MG63 (cell line): ENCODE results near the gene TRIM9. TPM values are rescaled to one million over a fixed set of nuclear protein-coding genes. Genes with fewer than 3 reads are reported as not detected.
A peak's percentile ranks its signal among the peaks of the same experiment; 100 is the strongest.

ENCODE experiments used
- DNase-seq: peaks from one replicate; pipeline ENCODE4 v3.0.0-alpha.2; 2020
- H3K27me3 ChIP-seq: fragments of 250-450 bp; sonication (Bioruptor Pico); 2 replicates; pipeline ENCODE4 v1.5.1; 2020; ENCODE audit warnings: mild to moderate bottlenecking, moderate library complexity
- H3K36me3 ChIP-seq: fragments of 250-450 bp; sonication (Bioruptor Pico); 2 replicates; pipeline ENCODE4 v1.5.1; 2020; ENCODE audit warnings: mild to moderate bottlenecking, moderate library complexity
- H3K4me3 ChIP-seq: fragments of 250-450 bp; sonication (Bioruptor Pico); 2 replicates; pipeline ENCODE4 v1.5.1; 2020; ENCODE audit warnings: mild to moderate bottlenecking, moderate library complexity
- H3K9me3 ChIP-seq: fragments of 250-450 bp; sonication (Bioruptor Pico); 2 replicates; pipeline ENCODE4 v1.5.1; 2020; ENCODE audit warnings: mild to moderate bottlenecking, moderate library complexity
- total RNA-seq: library from RNA; depleted of rRNA; stranded (reverse); fragments of >200 nt; shearing (Covaris generic); gene quantifications from 2 replicates; pipeline ENCODE4 v1.2.3, GENCODE V29; 2014; ENCODE audit warnings: low replicate concordance; rRNA removed

The TRIM9 gene
- 0.33 and 0.79 TPM in 2 replicates for total RNA-seq

GRCh38 chr14:51094901-51095853 is at the start of gene TRIM9:
TSS of gene TRIM9 (minus strand) at chr14:51095105. CDS start at chr14:51094939, 166 bp downstream.
- no peaks in the 10 kb centered on the region for H3K36me3 ChIP-seq
- H3K4me3 ChIP-seq, result peak within 1 kb of the TSS; percentile 52
- DNase-seq, result peak; percentile 87
- no peaks in the 10 kb centered on the region for H3K9me3 ChIP-seq
- H3K27me3 ChIP-seq, result peaks cover 4% of the 10 kb centered on the region; the same call in 1 of the 2 replicates

DNA sequence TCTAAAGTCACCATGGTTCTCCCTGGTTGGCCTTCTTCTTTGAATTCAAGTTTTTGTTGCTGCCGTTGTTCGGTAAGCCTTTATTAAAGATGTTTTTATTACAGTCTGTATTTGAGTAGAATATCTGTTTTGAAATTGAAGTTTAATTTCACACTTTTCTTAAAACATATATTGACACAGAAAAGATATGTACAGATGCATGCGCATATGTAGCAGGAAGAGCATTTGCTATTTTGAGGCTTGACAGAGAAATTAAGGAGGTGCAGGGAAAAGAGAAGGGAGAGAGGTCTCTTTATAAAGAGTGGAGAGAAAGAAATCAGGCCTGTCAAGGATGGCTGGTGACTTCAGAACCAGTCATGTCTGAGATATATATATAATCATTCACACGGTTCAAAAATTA is 46.0 kb upstream of the TRIM9 start:
- no peaks in the 10 kb centered on the region for H3K36me3 ChIP-seq

GRCh38 chr14:51140338-51140737 is 45.4 kb upstream of the TRIM9 start:
- no peak overlapping the region for H3K4me3 ChIP-seq
- no peak for DNase-seq
- no peaks in the 10 kb centered on the region for H3K27me3 ChIP-seq
- no peaks in the 10 kb centered on the region for H3K9me3 ChIP-seq
- no peaks in the 10 kb centered on the region for H3K36me3 ChIP-seq

More for the DNA sequence above, 46.0 kb upstream of the TRIM9 start:
- no peak for DNase-seq
- Histone ChIP-seq H3K27me3 (no peaks in the 10 kb centered on the region), H3K4me3 (no peak overlapping the region), H3K9me3 (no peaks in the 10 kb centered on the region)

- DNase-seq, result no peak
- H3K27me3 ChIP-seq, result no peaks in the 10 kb centered on the region
- no peaks in the 10 kb centered on the region for H3K9me3 ChIP-seq
- H3K36me3 ChIP-seq, result no peaks in the 10 kb centered on the region
- H3K4me3 ChIP-seq, result no peak overlapping the region
Measured at GRCh38 chr14:51139121-51139681, 44.3 kb upstream of the TRIM9 start.

GRCh38 chr14:51138404-51139103 is 43.6 kb upstream of the TRIM9 start:
- no peak overlapping the region for H3K4me3 ChIP-seq
- no peaks in the 10 kb centered on the region for H3K36me3 ChIP-seq
- H3K27me3 ChIP-seq, result no peaks in the 10 kb centered on the region
- H3K9me3 ChIP-seq, result no peaks in the 10 kb centered on the region
- DNase-seq, result no peak

GRCh38 chr14:51131516-51131915 is 36.6 kb upstream of the TRIM9 start:
- no peak for DNase-seq
- no peaks in the 10 kb centered on the region; the same call in 1 of the 2 replicates for H3K27me3 ChIP-seq
- H3K4me3 ChIP-seq, result no peak overlapping the region
- no peaks in the 10 kb centered on the region for H3K36me3 ChIP-seq
- H3K9me3 ChIP-seq, result no peaks in the 10 kb centered on the region

DNA sequence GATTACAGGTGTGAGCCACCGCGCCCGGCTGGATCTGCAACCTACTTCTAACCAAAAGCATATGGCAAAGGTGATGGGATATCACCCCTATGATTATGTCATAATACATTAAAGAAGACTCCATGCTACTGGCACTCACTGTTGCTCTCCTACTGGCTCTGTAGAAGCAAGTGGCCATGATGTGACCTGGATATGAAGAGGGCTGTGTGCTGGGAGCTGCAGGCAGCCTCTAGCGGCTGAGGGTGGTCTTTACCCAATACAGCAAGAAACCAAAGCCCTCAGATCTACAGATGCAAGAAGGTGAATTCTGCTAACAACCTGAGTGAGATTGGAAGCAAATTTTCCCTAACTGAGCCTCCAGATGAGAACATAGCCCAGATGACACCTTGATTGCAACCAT is 34.2 kb upstream of the TRIM9 start:
- Histone ChIP-seq H3K27me3 (no peaks in the 10 kb centered on the region; the same call in 1 of the 2 replicates), H3K4me3 (no peak overlapping the region), H3K36me3 (no peaks in the 10 kb centered on the region), H3K9me3 (no peaks in the 10 kb centered on the region)
- DNase-seq, result no peak

GRCh38 chr14:51124029-51124428 is 29.1 kb upstream of the TRIM9 start:
- Histone ChIP-seq H3K9me3 (no peaks in the 10 kb centered on the region), H3K4me3 (no peak overlapping the region), H3K27me3 (no peaks in the 10 kb centered on the region; the same call in 1 of the 2 replicates), H3K36me3 (no peaks in the 10 kb centered on the region)
- DNase-seq, result no peak

DNA sequence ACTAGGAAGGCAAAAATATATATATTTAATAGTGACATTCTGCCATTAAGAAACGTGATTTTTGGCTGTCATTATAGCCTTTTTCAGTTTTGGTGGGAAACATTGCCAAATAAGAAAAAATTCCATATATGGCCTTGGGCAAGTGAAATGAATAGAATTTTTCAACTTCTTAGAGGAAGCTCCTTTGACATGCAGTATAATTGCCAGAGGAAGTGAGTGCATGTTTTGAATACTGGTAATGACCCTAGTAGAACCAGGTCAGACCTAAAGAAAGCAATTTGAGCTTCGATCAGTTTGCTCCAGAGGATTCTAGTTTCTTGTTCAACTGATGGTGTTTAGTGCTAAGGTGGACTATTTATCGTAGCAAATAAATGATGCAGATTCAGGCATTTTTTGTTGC is 26.2 kb upstream of the TRIM9 start:
- Histone ChIP-seq H3K36me3 (no peaks in the 10 kb centered on the region), H3K9me3 (no peaks in the 10 kb centered on the region), H3K4me3 (no peak overlapping the region), H3K27me3 (no peaks in the 10 kb centered on the region)
- no peak for DNase-seq

- H3K36me3 ChIP-seq, result no peaks in the 10 kb centered on the region
- no peak overlapping the region for H3K4me3 ChIP-seq
- DNase-seq, result no peak
- no peaks in the 10 kb centered on the region for H3K9me3 ChIP-seq
- H3K27me3 ChIP-seq, result no peaks in the 10 kb centered on the region
Measured at GRCh38 chr14:51119411-51120051, 24.6 kb upstream of the TRIM9 start.

GRCh38 chr14:51118993-51119392 is 24.1 kb upstream of the TRIM9 start:
- Histone ChIP-seq H3K4me3 (no peak overlapping the region), H3K36me3 (no peaks in the 10 kb centered on the region), H3K27me3 (no peaks in the 10 kb centered on the region), H3K9me3 (no peaks in the 10 kb centered on the region)
- DNase-seq, result no peak

DNA sequence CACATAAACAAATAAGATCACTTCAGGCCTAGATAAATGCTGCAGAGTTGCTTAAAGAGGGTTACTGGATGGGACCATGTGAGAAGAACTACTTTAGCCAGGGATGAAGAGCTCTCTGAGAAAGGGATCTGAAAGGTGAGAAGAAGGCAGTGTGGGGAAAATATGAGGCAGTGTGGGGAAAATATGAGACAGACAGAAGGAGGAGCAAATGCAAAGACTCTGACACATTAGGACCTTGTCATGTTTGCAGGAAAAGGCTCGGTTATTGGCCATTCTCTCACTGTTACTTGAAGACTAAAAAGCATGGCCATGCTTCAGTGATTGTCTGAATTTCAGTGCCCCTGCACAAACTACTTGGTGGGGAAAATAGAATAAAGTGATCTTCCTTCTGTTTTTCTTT is 22.7 kb upstream of the TRIM9 start:
- no peaks in the 10 kb centered on the region for H3K27me3 ChIP-seq
- no peaks in the 10 kb centered on the region for H3K9me3 ChIP-seq
- no peak for DNase-seq

GRCh38 chr14:51116682-51117081 is 21.8 kb upstream of the TRIM9 start:
- Histone ChIP-seq H3K9me3 (no peaks in the 10 kb centered on the region), H3K4me3 (no peak overlapping the region), H3K36me3 (no peaks in the 10 kb centered on the region), H3K27me3 (no peaks in the 10 kb centered on the region)
- DNase-seq, result no peak

More for the DNA sequence above, 22.7 kb upstream of the TRIM9 start:
- Histone ChIP-seq H3K4me3 (no peak overlapping the region), H3K36me3 (no peaks in the 10 kb centered on the region)

GRCh38 chr14:51109651-51110050 is 14.7 kb upstream of the TRIM9 start:
- no peaks in the 10 kb centered on the region for H3K36me3 ChIP-seq
- no peak for DNase-seq
- H3K9me3 ChIP-seq, result no peaks in the 10 kb centered on the region
- no peak overlapping the region for H3K4me3 ChIP-seq
- 0 out of 2 replicates have a peak, but pooled peaks cover 2% of the 10 kb centered on the region for H3K27me3 ChIP-seq

DNA sequence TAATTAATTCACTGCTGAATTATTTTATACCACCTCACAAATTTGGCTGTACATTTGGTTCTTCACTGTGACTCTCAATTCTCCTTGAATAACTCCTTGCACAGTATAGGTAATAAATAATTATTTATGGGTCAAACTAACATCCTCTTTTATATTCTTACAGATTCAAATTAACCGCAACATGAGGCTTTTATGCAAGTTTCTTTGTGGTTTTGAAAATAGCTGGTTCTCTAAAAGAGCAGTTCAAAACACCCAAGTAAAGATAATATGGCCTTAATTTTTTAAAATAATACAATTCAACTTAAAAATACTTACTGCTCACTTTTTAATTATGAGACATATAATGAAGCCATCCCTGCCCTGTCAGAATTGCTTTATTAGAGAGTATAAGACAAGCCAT is 12.9 kb upstream of the TRIM9 start:
- no peak for DNase-seq
- no peaks in the 10 kb centered on the region for H3K9me3 ChIP-seq
- H3K27me3 ChIP-seq, result 0 out of 2 replicates have a peak, but pooled peaks cover 2% of the 10 kb centered on the region
- no peak overlapping the region for H3K4me3 ChIP-seq
- no peaks in the 10 kb centered on the region for H3K36me3 ChIP-seq

DNA sequence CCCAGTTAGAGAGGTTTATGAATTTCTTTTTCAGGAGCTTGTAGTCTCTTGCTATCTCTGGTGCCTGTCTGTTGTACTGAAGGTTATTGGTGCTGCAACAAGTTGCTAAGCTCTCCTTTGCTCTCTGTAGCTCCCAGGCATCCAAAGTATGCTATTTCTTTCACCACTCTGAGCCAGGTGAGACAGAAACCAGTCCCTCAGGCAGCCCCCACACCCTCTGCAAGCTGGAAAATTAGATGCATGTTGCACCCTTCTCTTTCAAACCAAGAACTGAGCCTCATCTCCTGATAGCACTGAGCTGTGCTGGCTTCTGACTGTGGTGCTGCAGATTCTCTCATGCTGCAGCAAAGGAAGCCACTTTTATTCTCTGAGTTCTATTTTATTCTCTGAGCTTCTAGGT is 9.6 kb upstream of the TRIM9 start:
- no peak overlapping the region for H3K4me3 ChIP-seq
- peaks cover 2% of the 10 kb centered on the region; the same call in 1 of the 2 replicates for H3K27me3 ChIP-seq
- no peak for DNase-seq
- no peaks in the 10 kb centered on the region for H3K36me3 ChIP-seq
- no peaks in the 10 kb centered on the region for H3K9me3 ChIP-seq
